Measurements from ENCODE around the gene ARSI.

Gene ARSI

DNA sequence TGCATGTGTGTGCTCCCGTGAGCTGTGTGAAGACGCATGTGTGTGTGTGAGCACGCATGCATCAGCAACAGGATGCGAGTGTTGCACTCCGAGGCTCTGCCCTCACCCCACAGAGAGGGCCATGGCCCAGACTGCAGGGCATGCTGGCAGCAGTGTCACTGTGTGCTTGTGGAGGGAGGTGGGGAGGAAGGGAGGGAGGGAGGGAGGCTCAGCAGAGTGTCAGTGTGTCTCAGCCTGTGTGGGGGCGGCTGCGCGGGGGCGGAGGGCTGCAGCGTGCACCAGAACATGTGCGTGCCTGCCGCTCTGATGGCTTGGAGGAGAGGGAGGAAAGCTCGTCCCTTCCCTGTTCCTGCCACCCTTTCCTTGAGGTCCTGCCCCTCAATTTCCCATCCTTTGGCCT, 18.4 kb downstream of the ARSI start:
- Histone ChIP-seq H3K36me3 (ENCODE audit: control insufficient read depth, insufficient read depth, low read length) (no peaks in the 10 kb centered on the region), H3K4me1 (ENCODE audit: control insufficient read depth, insufficient read depth, low read length) (no peaks in the 10 kb centered on the region), H3K9ac (ENCODE audit: low read length) (no peak overlapping the region), H3K4me3 (ENCODE audit: low read length) (no peak overlapping the region), H3K9me3 (ENCODE audit: control insufficient read depth, low read length) (no peaks in the 10 kb centered on the region), H3K27me3 (ENCODE audit: control insufficient read depth, insufficient read depth, low read length) (peaks cover 5% of the 10 kb centered on the region)

DNA sequence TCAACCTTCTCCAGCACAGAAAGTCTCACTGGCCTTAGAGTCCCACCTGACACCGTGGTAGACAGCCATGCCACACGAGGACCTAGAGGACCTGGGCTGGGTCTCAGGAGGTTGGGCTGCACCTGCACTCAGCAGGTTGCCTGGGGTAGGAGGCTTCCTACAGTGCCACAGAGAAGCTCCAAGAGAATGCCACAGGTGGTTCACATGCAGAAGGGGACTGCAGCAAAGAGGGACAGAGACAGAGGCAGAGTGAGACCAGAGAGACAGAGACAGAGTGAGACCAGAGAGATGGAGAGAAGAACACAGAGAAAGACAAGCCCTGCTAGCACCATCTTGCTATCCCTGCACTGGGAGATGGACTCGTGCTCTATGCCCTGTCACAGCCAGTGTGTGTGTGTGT, 18.8 kb downstream of the ARSI start:
- Histone ChIP-seq H3K27me3 (ENCODE audit: control insufficient read depth, insufficient read depth, low read length) (peaks cover 5% of the 10 kb centered on the region), H3K9me3 (ENCODE audit: control insufficient read depth, low read length) (no peaks in the 10 kb centered on the region), H3K4me1 (ENCODE audit: control insufficient read depth, insufficient read depth, low read length) (no peaks in the 10 kb centered on the region), H3K4me3 (ENCODE audit: low read length) (no peak overlapping the region), H3K9ac (ENCODE audit: low read length) (no peak overlapping the region), H3K36me3 (ENCODE audit: control insufficient read depth, insufficient read depth, low read length) (no peaks in the 10 kb centered on the region)

DNA sequence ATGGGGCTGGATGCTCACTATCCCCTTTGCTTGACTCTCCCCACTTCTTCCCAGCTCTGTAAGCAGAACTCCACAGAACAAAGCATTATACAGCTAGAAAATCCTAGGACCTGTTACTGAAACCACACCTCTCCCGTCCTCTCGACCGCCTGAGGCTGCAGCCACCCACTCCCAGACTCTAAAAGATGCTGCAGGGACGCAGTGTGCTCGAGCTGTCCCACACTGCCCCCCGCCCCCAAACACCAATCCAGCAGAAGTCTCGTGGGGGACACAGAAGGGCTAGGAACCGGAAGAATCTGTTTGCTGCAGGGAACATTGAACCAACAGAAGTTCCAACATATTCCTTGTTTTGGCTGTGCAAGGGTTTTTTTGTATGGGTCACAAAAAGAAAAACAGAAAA, 20.7 kb downstream of the ARSI start:
- H3K27me3 ChIP-seq (ENCODE audit: control insufficient read depth, insufficient read depth, low read length), result peaks cover 5% of the 10 kb centered on the region
- no peak overlapping the region for H3K9ac ChIP-seq (ENCODE audit: low read length)
- no peak overlapping the region for H3K4me3 ChIP-seq (ENCODE audit: low read length)
- no peaks in the 10 kb centered on the region for H3K9me3 ChIP-seq (ENCODE audit: control insufficient read depth, low read length)
- H3K4me1 ChIP-seq (ENCODE audit: control insufficient read depth, insufficient read depth, low read length), result no peaks in the 10 kb centered on the region
- no peaks in the 10 kb centered on the region for H3K36me3 ChIP-seq (ENCODE audit: control insufficient read depth, insufficient read depth, low read length)

- H3K36me3 ChIP-seq (ENCODE audit: control insufficient read depth, insufficient read depth, low read length), result no peaks in the 10 kb centered on the region
- no peak overlapping the region for H3K9ac ChIP-seq (ENCODE audit: low read length)
- H3K27me3 ChIP-seq (ENCODE audit: control insufficient read depth, insufficient read depth, low read length), result peaks cover 5% of the 10 kb centered on the region
- H3K4me3 ChIP-seq (ENCODE audit: low read length), result no peak overlapping the region
- no peaks in the 10 kb centered on the region for H3K4me1 ChIP-seq (ENCODE audit: control insufficient read depth, insufficient read depth, low read length)
- H3K9me3 ChIP-seq (ENCODE audit: control insufficient read depth, low read length), result no peaks in the 10 kb centered on the region
These were observed 23.2 kb downstream of the ARSI start for GRCh38 chr5:150279330-150280020.

- Histone ChIP-seq H3K9me3 (ENCODE audit: control insufficient read depth, low read length) (no peaks in the 10 kb centered on the region), H3K4me1 (ENCODE audit: control insufficient read depth, insufficient read depth, low read length) (no peaks in the 10 kb centered on the region), H3K9ac (ENCODE audit: low read length) (no peak overlapping the region)
These were observed 23.8 kb downstream of the ARSI start for GRCh38 chr5:150278916-150279315.

DNA sequence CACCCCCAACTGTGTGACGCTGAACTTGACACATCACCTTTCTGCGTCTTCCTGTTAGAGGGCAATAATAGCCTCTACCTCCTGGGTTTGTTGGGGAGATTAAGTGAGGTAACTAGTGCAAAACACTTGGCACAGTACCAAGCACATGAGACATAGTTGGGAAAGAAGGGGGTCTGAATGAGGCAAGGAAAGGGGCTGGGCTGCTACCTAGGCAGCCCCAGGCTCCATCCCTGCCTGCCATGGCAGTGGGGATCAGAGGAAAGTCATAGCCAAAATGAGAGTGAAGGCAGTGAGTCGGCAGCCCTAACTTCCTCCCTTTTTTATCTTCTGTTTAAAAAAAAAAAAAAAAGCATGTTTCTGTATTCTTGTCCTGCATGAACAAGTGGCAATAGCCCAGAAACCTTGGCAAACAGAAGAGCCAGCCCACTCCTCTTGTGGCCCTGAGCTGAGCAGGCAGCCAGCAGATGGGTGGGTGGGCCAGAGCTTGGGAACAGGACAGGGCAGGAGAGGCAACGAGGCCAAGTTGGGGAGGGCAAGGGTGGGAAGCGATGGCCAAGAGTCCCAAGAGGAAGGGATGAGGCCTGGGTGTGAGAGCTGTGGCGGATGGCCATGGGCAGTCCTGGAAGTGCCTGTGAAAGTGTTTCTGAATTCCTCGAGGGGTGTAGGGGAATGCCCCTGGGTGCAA, 24.5 kb downstream of the ARSI start:
- H3K9me3 ChIP-seq (ENCODE audit: control insufficient read depth, low read length), result no peaks in the 10 kb centered on the region
- no peak overlapping the region for H3K4me3 ChIP-seq (ENCODE audit: low read length)
- no peaks in the 10 kb centered on the region for H3K4me1 ChIP-seq (ENCODE audit: control insufficient read depth, insufficient read depth, low read length)
- H3K36me3 ChIP-seq (ENCODE audit: control insufficient read depth, insufficient read depth, low read length), result no peaks in the 10 kb centered on the region
- H3K27me3 ChIP-seq (ENCODE audit: control insufficient read depth, insufficient read depth, low read length), result peaks cover 5% of the 10 kb centered on the region
- no peak overlapping the region for H3K9ac ChIP-seq (ENCODE audit: low read length)

More at GRCh38 chr5:150278916-150279315, 23.8 kb downstream of the ARSI start:
- Histone ChIP-seq H3K27me3 (ENCODE audit: control insufficient read depth, insufficient read depth, low read length) (peaks cover 5% of the 10 kb centered on the region), H3K36me3 (ENCODE audit: control insufficient read depth, insufficient read depth, low read length) (no peaks in the 10 kb centered on the region), H3K4me3 (ENCODE audit: low read length) (no peak overlapping the region)

- Histone ChIP-seq H3K9me3 (ENCODE audit: control insufficient read depth, low read length) (no peaks in the 10 kb centered on the region), H3K36me3 (ENCODE audit: control insufficient read depth, insufficient read depth, low read length) (no peaks in the 10 kb centered on the region), H3K4me1 (ENCODE audit: control insufficient read depth, insufficient read depth, low read length) (no peaks in the 10 kb centered on the region), H3K9ac (ENCODE audit: low read length) (no peak overlapping the region), H3K27me3 (ENCODE audit: control insufficient read depth, insufficient read depth, low read length) (peaks cover 5% of the 10 kb centered on the region), H3K4me3 (ENCODE audit: low read length) (no peak overlapping the region)
These were observed 25.7 kb downstream of the ARSI start for GRCh38 chr5:150277043-150277442.

GRCh38 chr5:150274811-150275210, 27.9 kb downstream of the ARSI start:
- Histone ChIP-seq H3K9me3 (ENCODE audit: control insufficient read depth, low read length) (no peaks in the 10 kb centered on the region), H3K4me3 (ENCODE audit: low read length) (no peak overlapping the region), H3K4me1 (ENCODE audit: control insufficient read depth, insufficient read depth, low read length) (no peaks in the 10 kb centered on the region), H3K36me3 (ENCODE audit: control insufficient read depth, insufficient read depth, low read length) (no peaks in the 10 kb centered on the region), H3K27me3 (ENCODE audit: control insufficient read depth, insufficient read depth, low read length) (peaks cover 1% of the 10 kb centered on the region), H3K9ac (ENCODE audit: low read length) (no peak overlapping the region)

DNA sequence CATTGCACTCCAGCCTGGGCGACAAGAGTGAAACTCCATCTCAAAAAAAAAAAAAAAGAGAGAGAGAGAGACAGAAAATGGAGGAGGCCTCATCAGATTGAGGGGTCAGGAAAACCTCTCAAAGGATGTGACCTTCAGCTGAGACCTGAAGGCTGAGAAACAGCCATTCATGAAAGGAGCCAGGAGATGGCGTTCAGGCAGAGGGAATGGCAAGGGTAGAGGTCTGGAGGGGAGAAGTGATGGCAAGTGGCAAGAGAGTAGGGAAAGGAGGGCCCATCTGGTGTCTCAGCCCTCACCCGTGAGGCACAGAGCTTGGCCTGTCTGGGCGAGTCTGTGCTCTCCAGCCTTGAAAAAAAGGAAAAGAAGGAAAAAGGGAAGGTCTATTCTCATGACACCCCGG, 30.2 kb downstream of the ARSI start:
- Histone ChIP-seq H3K9me3 (ENCODE audit: control insufficient read depth, low read length) (no peaks in the 10 kb centered on the region), H3K27me3 (ENCODE audit: control insufficient read depth, insufficient read depth, low read length) (no peaks in the 10 kb centered on the region), H3K4me1 (ENCODE audit: control insufficient read depth, insufficient read depth, low read length) (no peaks in the 10 kb centered on the region), H3K4me3 (ENCODE audit: low read length) (no peak overlapping the region), H3K9ac (ENCODE audit: low read length) (no peak overlapping the region), H3K36me3 (ENCODE audit: control insufficient read depth, insufficient read depth, low read length) (no peaks in the 10 kb centered on the region)

DNA sequence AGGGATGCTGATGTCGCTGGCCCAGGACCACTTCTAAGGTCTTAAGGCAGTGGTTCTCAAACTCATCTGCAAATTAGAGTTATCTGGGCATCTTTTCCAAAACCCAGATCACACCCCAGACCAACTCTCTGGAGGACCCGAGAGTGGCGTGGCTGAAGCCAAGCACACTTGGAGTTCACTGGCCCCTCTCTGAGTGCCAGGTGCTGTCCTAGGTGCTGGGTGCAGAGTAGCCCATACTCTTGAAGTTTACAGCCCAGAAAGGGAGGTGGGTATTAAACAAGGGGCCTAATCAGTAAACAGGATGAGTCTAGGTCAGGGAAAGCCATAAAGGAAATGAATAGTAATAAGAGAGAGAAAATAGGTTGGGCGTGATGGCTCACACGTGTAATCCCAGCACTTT, 30.8 kb downstream of the ARSI start:
- H3K27me3 ChIP-seq (ENCODE audit: control insufficient read depth, insufficient read depth, low read length), result no peaks in the 10 kb centered on the region
- H3K9ac ChIP-seq (ENCODE audit: low read length), result no peak overlapping the region
- H3K9me3 ChIP-seq (ENCODE audit: control insufficient read depth, low read length), result no peaks in the 10 kb centered on the region

DNA sequence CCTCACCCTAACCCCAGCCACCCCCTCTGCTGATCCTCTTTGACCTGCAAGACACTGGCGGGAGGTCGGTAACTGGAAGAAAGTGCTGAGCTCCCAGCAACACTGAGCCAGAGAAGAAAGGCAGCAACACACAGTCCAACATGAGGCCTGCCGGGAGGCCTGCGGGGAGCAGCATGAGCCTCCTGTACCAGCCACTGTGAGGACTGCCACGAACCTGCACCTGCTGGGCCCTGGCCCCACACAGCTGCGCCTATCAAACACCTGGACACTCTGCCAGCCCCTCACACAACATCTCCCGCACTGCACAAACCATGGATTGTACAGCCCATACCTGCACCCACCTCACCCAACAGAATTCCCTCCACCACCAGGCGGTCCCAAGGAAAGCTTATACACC, 31.4 kb downstream of the ARSI start:
- no peak overlapping the region for H3K9ac ChIP-seq (ENCODE audit: low read length)
- no peaks in the 10 kb centered on the region for H3K9me3 ChIP-seq (ENCODE audit: control insufficient read depth, low read length)
- no peaks in the 10 kb centered on the region for H3K27me3 ChIP-seq (ENCODE audit: control insufficient read depth, insufficient read depth, low read length)
- H3K4me3 ChIP-seq (ENCODE audit: low read length), result no peak overlapping the region
- no peaks in the 10 kb centered on the region for H3K36me3 ChIP-seq (ENCODE audit: control insufficient read depth, insufficient read depth, low read length)
- H3K4me1 ChIP-seq (ENCODE audit: control insufficient read depth, insufficient read depth, low read length), result no peaks in the 10 kb centered on the region

More for the DNA sequence above, 30.8 kb downstream of the ARSI start:
- no peaks in the 10 kb centered on the region for H3K36me3 ChIP-seq (ENCODE audit: control insufficient read depth, insufficient read depth, low read length)
- H3K4me3 ChIP-seq (ENCODE audit: low read length), result no peak overlapping the region
- H3K4me1 ChIP-seq (ENCODE audit: control insufficient read depth, insufficient read depth, low read length), result no peaks in the 10 kb centered on the region

DNA sequence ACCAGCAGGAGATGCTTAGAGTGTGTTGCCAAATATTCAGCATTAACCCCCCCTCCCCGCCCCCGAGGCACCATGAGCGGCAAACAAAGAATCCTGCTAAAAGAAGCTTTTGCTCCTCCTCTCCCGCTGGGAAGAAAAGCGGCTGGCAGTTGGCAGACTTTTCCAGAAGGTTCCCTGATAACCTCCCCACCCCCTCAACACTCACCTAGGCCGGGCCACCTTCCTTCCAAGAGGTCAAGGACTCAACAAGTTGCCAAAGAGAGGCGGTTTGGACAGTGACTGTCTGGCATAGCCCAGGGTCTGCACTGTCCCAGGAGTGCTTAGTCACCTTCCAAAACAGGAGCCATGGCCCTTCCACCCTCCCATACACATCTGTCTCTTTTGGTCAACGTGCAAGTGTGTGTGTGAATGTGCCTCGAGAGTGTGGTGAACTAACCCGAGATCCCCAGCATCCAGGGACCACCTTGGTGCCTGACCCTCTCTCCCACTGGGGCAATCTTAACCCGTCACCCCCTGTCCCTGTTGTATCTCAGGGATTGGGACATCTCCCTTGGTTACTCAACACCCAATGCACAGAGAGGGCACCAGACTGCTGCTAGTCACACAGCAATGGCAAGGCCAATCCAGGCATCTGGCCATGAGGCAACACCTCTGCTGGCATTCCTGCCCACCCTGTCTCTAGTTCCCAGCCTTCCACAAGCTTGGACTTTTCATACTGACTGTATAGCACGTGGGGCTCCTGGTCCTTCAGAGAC, 32.0 kb downstream of the ARSI start:
- Histone ChIP-seq H3K9me3 (ENCODE audit: control insufficient read depth, low read length) (no peaks in the 10 kb centered on the region), H3K4me3 (ENCODE audit: low read length) (no peak overlapping the region), H3K9ac (ENCODE audit: low read length) (no peak overlapping the region), H3K27me3 (ENCODE audit: control insufficient read depth, insufficient read depth, low read length) (no peaks in the 10 kb centered on the region), H3K4me1 (ENCODE audit: control insufficient read depth, insufficient read depth, low read length) (no peaks in the 10 kb centered on the region), H3K36me3 (ENCODE audit: control insufficient read depth, insufficient read depth, low read length) (no peaks in the 10 kb centered on the region)

Data from mucosa of stomach (tissue), 1 donor.